CD4-positive, alpha-beta T cell (primary cell): ENCODE measurements around the gene HMGCS2. TPM values are rescaled to one million over a fixed set of nuclear protein-coding genes. Genes with fewer than 3 reads are reported as not detected.

ENCODE experiments used
- ATAC-seq: fragments of 200-7000 bp; cut with Tn5 transposase; one replicate; pipeline ENCODE4 v1.10.0; 2022; ENCODE audit warnings: mild to moderate bottlenecking; ENCODE audit not compliant: poor library complexity
- CTCF ChIA-PET: fragments of 350-600 bp; sonication (Branson Sonifier 250); formaldehyde crosslinking; loops from one replicate; lab custom pipeline; 2021; ENCODE audit warnings: antibody characterized with exemption, inconsistent platforms; lab: Charles Lee
- POLR2A ChIA-PET: fragments of 350-600 bp; sonication (Branson Sonifier 250); formaldehyde crosslinking; loops from one replicate; lab custom pipeline; 2021; ENCODE audit warnings: antibody characterized with exemption, inconsistent platforms; lab: Charles Lee
- DNase-seq, 14 experiments: peaks; one replicate each; pipeline ENCODE4 v3.0.0-alpha.2; 2013 to 2020; ENCODE audit warnings: mixed read lengths in 2 of 14
- H3K27ac ChIP-seq, 2 donors: one replicate each; pipeline versions ENCODE4 v1.5.1 to v1.7.0; 2013; ENCODE audit warnings: low read length in 2 of 2, low read depth in 1 of 2, mild to moderate bottlenecking in 1 of 2
- H3K27me3 ChIP-seq, 2 experiments: 1 replicate in 1 of 2; 2 replicates in 1 of 2; pipeline versions ENCODE4 v1.6.1 to v1.7.0; 2013; ENCODE audit warnings: low read length in 2 of 2, control low read depth in 1 of 2, mild to moderate bottlenecking in 1 of 2, moderate library complexity in 1 of 2; ENCODE audit not compliant: insufficient read depth in 2 of 2, control insufficient read depth in 1 of 2
- H3K36me3 ChIP-seq: one replicate; pipeline ENCODE4 v1.6.1; 2013; ENCODE audit warnings: low read length, control low read depth; ENCODE audit not compliant: insufficient read depth
- H3K4me1 ChIP-seq: one replicate; pipeline ENCODE4 v1.6.1; 2013; ENCODE audit warnings: low read length, control low read depth; ENCODE audit not compliant: insufficient read depth
- H3K4me3 ChIP-seq: one replicate; pipeline ENCODE4 v1.5.1; 2013; ENCODE audit warnings: mild to moderate bottlenecking, low read length, moderate library complexity
- H3K9me3 ChIP-seq, 2 experiments: 1 replicate in 1 of 2; 2 replicates in 1 of 2; pipeline versions ENCODE4 v1.6.1 to v1.7.0; 2013; ENCODE audit warnings: low read length in 2 of 2, mild to moderate bottlenecking in 2 of 2, control low read depth in 1 of 2, moderate library complexity in 1 of 2; ENCODE audit not compliant: control insufficient read depth in 1 of 2, insufficient read depth in 1 of 2
- H3K27ac Mint-ChIP-seq: one replicate; pipeline ENCODE4 v1.8.0; 2020; ENCODE audit warnings: mixed read lengths
- H3K27me3 Mint-ChIP-seq: one replicate; pipeline ENCODE4 v1.8.0; 2021; ENCODE audit warnings: mixed read lengths
- H3K36me3 Mint-ChIP-seq: one replicate; pipeline ENCODE4 v1.8.0; 2021; ENCODE audit warnings: low read depth, mixed read lengths
- H3K4me1 Mint-ChIP-seq: one replicate; pipeline ENCODE4 v1.8.0; 2021; ENCODE audit warnings: low read depth, mixed read lengths
- H3K4me3 Mint-ChIP-seq: one replicate; pipeline ENCODE4 v1.8.0; 2020; ENCODE audit warnings: mild to moderate bottlenecking, mixed read lengths
- H3K9me3 Mint-ChIP-seq: one replicate; pipeline ENCODE4 v1.8.0; 2020; ENCODE audit warnings: mixed read lengths
- CTCF ChIP-seq: fragments of 200-600 bp; IDR thresholded peaks from one replicate; pipeline ENCODE4 v1.8.0; 2022; ENCODE audit warnings: antibody characterized with exemption, mild to moderate bottlenecking
- intact Hi-C, 2 experiments: fragments of 100-400 bp; cut with DNase I in 1 of 2; cut with micrococcal nuclease in 1 of 2; formaldehyde crosslinking; loops; one replicate each; pipeline versions ENCODE4 v1.15.1 to v1.9.0; 2023 to 2025; cut with DNase I, micrococcal nuclease
- total RNA-seq, 174 experiments: library from RNA in 2 of 174; stranded (reverse) in 2 of 174; gene quantifications; one replicate each; pipeline ENCODE4 v1.2.3 and lab custom pipeline; 2021 to 2026

HMGCS2 gene
- total RNA-seq, 2 experiments from 2014 or later = not detected

- H3K27ac ChIP-seq = no peak overlapping the region
- ATAC-seq (no peak), DNase-seq (no peak)
- H3K4me1 ChIP-seq = no peaks in the 10 kb centered on the region
- Mint-ChIP-seq H3K36me3 (peaks cover 15% of the 10 kb centered on the region), H3K9me3 (no peaks in the 10 kb centered on the region), H3K4me1 (no peaks in the 10 kb centered on the region), H3K27ac (no peak overlapping the region), H3K4me3 (no peak overlapping the region), H3K27me3 (no peaks in the 10 kb centered on the region)
- ChIA-PET POLR2A (no interaction called here), CTCF (no interaction called here)
- no peaks in the 10 kb centered on the region for H3K36me3 ChIP-seq
- no peaks in the 10 kb centered on the region for H3K27me3 ChIP-seq
- H3K4me3 ChIP-seq = no peak overlapping the region
- no peak for TF ChIP-seq CTCF
- no peaks in the 10 kb centered on the region for H3K9me3 ChIP-seq
- intact Hi-C loops = no loop called here
Observed at GRCh38 chr1:119735217-119735616, 33.5 kb downstream of the HMGCS2 start.

- ChIA-PET POLR2A (no interaction called here), CTCF (no interaction called here)
- H3K4me1 ChIP-seq = no peaks in the 10 kb centered on the region
- peaks cover 26% of the 10 kb centered on the region for H3K36me3 Mint-ChIP-seq
- intact Hi-C loops = no loop called here
- no peak for DNase-seq
- H3K27ac ChIP-seq = no peak overlapping the region
- H3K9me3 ChIP-seq = no peaks in the 10 kb centered on the region
- no peaks in the 10 kb centered on the region for H3K27me3 Mint-ChIP-seq
- no peaks in the 10 kb centered on the region for H3K36me3 ChIP-seq
- no peak for TF ChIP-seq CTCF
- H3K27me3 ChIP-seq = no peaks in the 10 kb centered on the region
- ATAC-seq = no peak
- no peak overlapping the region for H3K4me3 Mint-ChIP-seq
- no peak overlapping the region for H3K27ac Mint-ChIP-seq
- no peaks in the 10 kb centered on the region for H3K9me3 Mint-ChIP-seq
- no peaks in the 10 kb centered on the region for H3K4me1 Mint-ChIP-seq
- H3K4me3 ChIP-seq = no peak overlapping the region
Observed at GRCh38 chr1:119733754-119734153, 35.0 kb downstream of the HMGCS2 start.

GRCh38 chr1:119732465-119733168 lies 36.1 kb downstream of the HMGCS2 start:
- Histone ChIP-seq H3K9me3 (no peaks in the 10 kb centered on the region), H3K4me1 (no peaks in the 10 kb centered on the region), H3K4me3 (no peak overlapping the region), H3K27ac (no peak overlapping the region), H3K36me3 (no peaks in the 10 kb centered on the region), H3K27me3 (no peaks in the 10 kb centered on the region)
- intact Hi-C loops = no loop called here
- Mint-ChIP-seq H3K4me3 (no peak overlapping the region), H3K4me1 (no peaks in the 10 kb centered on the region), H3K9me3 (no peaks in the 10 kb centered on the region), H3K27me3 (no peaks in the 10 kb centered on the region), H3K36me3 (peaks cover 22% of the 10 kb centered on the region), H3K27ac (no peak overlapping the region)
- TF ChIP-seq CTCF = no peak
- CTCF ChIA-PET = no interaction called here
- DNase-seq = no peak
- ATAC-seq = no peak
- POLR2A ChIA-PET = no interaction called here
